Hepatocyte (in vitro differentiated cells): Measurements from ENCODE around the gene TMEM116. TPM values are rescaled to one million over a fixed set of nuclear protein-coding genes. Genes with fewer than 3 reads are reported as not detected.
"Not testable (repeated sequence)": the region's sequence is repeated elsewhere in the genome, so short reads cannot be mapped to it uniquely, and the experiment has no call there.

Experiments
- DNase-seq: peaks from one replicate; pipeline ENCODE4 v3.0.0-alpha.2; 2016; ENCODE audit warnings: low spot score
- H2AFZ ChIP-seq: fragments of 200-600 bp; sonication (generic); 2 replicates; pipeline ENCODE4 v1.6.0; 2016; ENCODE audit warnings: antibody characterized with exemption, mild to moderate bottlenecking
- H3K27ac ChIP-seq: fragments of 200-600 bp; sonication (generic); 2 replicates; pipeline ENCODE4 v1.5.1; 2016; ENCODE audit warnings: mild to moderate bottlenecking
- H3K27me3 ChIP-seq: fragments of 200-600 bp; sonication (generic); 2 replicates; pipeline ENCODE4 v1.6.1; 2016
- H3K36me3 ChIP-seq: fragments of 200-600 bp; sonication (generic); replicated peaks from 2 replicates; pipeline ENCODE4 v1.5.1; 2016; ENCODE audit warnings: low read depth; ENCODE audit not compliant: insufficient read depth
- H3K4me1 ChIP-seq: fragments of 200-600 bp; sonication (generic); 2 replicates; pipeline ENCODE4 v1.5.1; 2016; ENCODE audit warnings: mild to moderate bottlenecking, moderate library complexity; ENCODE audit not compliant: insufficient read depth
- H3K4me2 ChIP-seq: fragments of 200-600 bp; sonication (generic); 2 replicates; pipeline ENCODE4 v1.6.0; 2016
- H3K4me3 ChIP-seq: fragments of 200-600 bp; sonication (generic); 2 replicates; pipeline ENCODE4 v1.5.1; 2016; ENCODE audit warnings: mild to moderate bottlenecking
- H3K79me2 ChIP-seq: fragments of 200-600 bp; sonication (generic); 2 replicates; pipeline ENCODE4 v1.6.0; 2017; ENCODE audit warnings: mild to moderate bottlenecking
- H3K9me2 ChIP-seq: fragments of 200-600 bp; sonication (generic); replicated peaks from 2 replicates; pipeline ENCODE4 v1.6.0; 2017; ENCODE audit warnings: mild to moderate bottlenecking; ENCODE audit not compliant: insufficient read depth
- H3K9me3 ChIP-seq: fragments of 200-600 bp; sonication (generic); 2 replicates; pipeline ENCODE4 v1.5.1; 2016; ENCODE audit warnings: low read depth, mild to moderate bottlenecking
- H4K20me1 ChIP-seq: fragments of 200-600 bp; sonication (generic); 2 replicates; pipeline ENCODE4 v1.6.0; 2016; ENCODE audit warnings: mild to moderate bottlenecking; ENCODE audit not compliant: insufficient read depth, poor library complexity, severe bottlenecking
- CTCF ChIP-seq: fragments of 200-600 bp; sonication (generic); IDR thresholded peaks from 2 replicates; pipeline ENCODE4 v1.5.1; 2016; ENCODE audit warnings: antibody characterized with exemption, mild to moderate bottlenecking; ENCODE audit not compliant: poor library complexity
- EZH2 ChIP-seq: fragments of 200-600 bp; sonication (generic); IDR thresholded peaks from 2 replicates; pipeline ENCODE4 v1.6.1; 2016; ENCODE audit warnings: antibody characterized with exemption, mild to moderate bottlenecking, borderline replicate concordance
- EZH2phosphoT487 ChIP-seq: fragments of 200-600 bp; sonication (generic); IDR thresholded peaks from one replicate; pipeline ENCODE4 v1.6.1; 2018; ENCODE audit warnings: antibody characterized with exemption, mild to moderate bottlenecking, low read depth, moderate library complexity; ENCODE audit not compliant: unreplicated experiment, severe bottlenecking
- WGBS: methylation state at CpG from one replicate; pipeline ENCODE4 v1.1.6; 2016; ENCODE audit warnings: low lambda C conversion rate; ENCODE audit errors: missing lambda C conversion rate; 5-methylcytosine and 5-hydroxymethylcytosine counted together
- polyA plus RNA-seq: library from polyadenylated mRNA; unstranded; fragments of >200 nt; fragmentation: Nextera tagmentation; extraction: Ambion mirVana; gene quantifications from 2 replicates; pipeline ENCODE4 v1.2.1, GENCODE V29; 2016
- total RNA-seq: library from RNA; depleted of rRNA; stranded (reverse); fragments of >200 nt; gene quantifications from 2 replicates; pipeline ENCODE4 v1.2.3, GENCODE V29; 2014

The TMEM116 gene
- total and polyA plus RNA-seq, 2 experiments from 2014 or later: 11.2 to 13.1 TPM

- no peak for DNase-seq
- no peak for TF ChIP-seq CTCF
- no peak for TF ChIP-seq EZH2
- TF ChIP-seq EZH2phosphoT487: no peak
- H3K9me2 ChIP-seq: no peaks in the 10 kb centered on the region
- no peak overlapping the region for H2AFZ ChIP-seq
- 77% methylated on average over 4 of the region's 4 CpGs for WGBS
- H3K4me2 ChIP-seq: no peak overlapping the region
- no peaks in the 10 kb centered on the region for H3K36me3 ChIP-seq
- H4K20me1 ChIP-seq: no peaks in the 10 kb centered on the region
- H3K79me2 ChIP-seq: no peaks in the 10 kb centered on the region
- H3K9me3 ChIP-seq: no peaks in the 10 kb centered on the region
- no peaks in the 10 kb centered on the region for H3K27me3 ChIP-seq
- H3K4me1 ChIP-seq: no peaks in the 10 kb centered on the region
- no peak overlapping the region for H3K4me3 ChIP-seq
- H3K27ac ChIP-seq: no peak overlapping the region
These were observed 14.9 kb downstream of the TMEM116 start for GRCh38 chr12:111998015-111998414.

GRCh38 chr12:111997300-111997699 is 15.7 kb downstream of the TMEM116 start:
- no peaks in the 10 kb centered on the region for H4K20me1 ChIP-seq
- no peak overlapping the region for H3K4me3 ChIP-seq
- no peak overlapping the region for H3K4me2 ChIP-seq
- H3K27me3 ChIP-seq: no peaks in the 10 kb centered on the region
- H2AFZ ChIP-seq: no peak overlapping the region
- DNase-seq: no peak
- no peak for TF ChIP-seq EZH2phosphoT487
- TF ChIP-seq CTCF: no peak
- no peak for TF ChIP-seq EZH2
- WGBS: 100% methylated on average over 2 of the region's 2 CpGs
- no peak overlapping the region for H3K27ac ChIP-seq
- H3K9me2 ChIP-seq: no peaks in the 10 kb centered on the region
- no peaks in the 10 kb centered on the region for H3K36me3 ChIP-seq
- no peaks in the 10 kb centered on the region for H3K79me2 ChIP-seq
- H3K4me1 ChIP-seq: no peaks in the 10 kb centered on the region
- no peaks in the 10 kb centered on the region for H3K9me3 ChIP-seq

GRCh38 chr12:111995782-111996480 is 17.0 kb downstream of the TMEM116 start:
- H3K79me2 ChIP-seq: no peaks in the 10 kb centered on the region
- no peak overlapping the region for H2AFZ ChIP-seq
- no peaks in the 10 kb centered on the region for H3K27me3 ChIP-seq
- H3K4me1 ChIP-seq: no peaks in the 10 kb centered on the region
- DNase-seq: no peak
- H3K36me3 ChIP-seq: no peaks in the 10 kb centered on the region
- no peaks in the 10 kb centered on the region for H3K9me3 ChIP-seq
- H3K27ac ChIP-seq: no peak overlapping the region
- H3K4me2 ChIP-seq: no peak overlapping the region
- H3K4me3 ChIP-seq: no peak overlapping the region
- WGBS: 100% methylated on average over 1 of the region's 1 CpG
- no peaks in the 10 kb centered on the region for H4K20me1 ChIP-seq
- TF ChIP-seq EZH2phosphoT487 (no peak), EZH2 (no peak), CTCF (no peak)
- H3K9me2 ChIP-seq: no peaks in the 10 kb centered on the region

- not testable (repeated sequence) for H3K27ac ChIP-seq, H3K9me2 ChIP-seq, H4K20me1 ChIP-seq, H3K27me3 ChIP-seq, H3K36me3 ChIP-seq, H2AFZ ChIP-seq, H3K79me2 ChIP-seq, DNase-seq, H3K4me1 ChIP-seq, H3K4me3 ChIP-seq, H3K9me3 ChIP-seq
- 66% methylated on average over 17 of the region's 17 CpGs for WGBS
- peak overlapping the region; percentile 34 for H3K4me2 ChIP-seq
These were observed 18.5 kb downstream of the TMEM116 start for GRCh38 chr12:111994211-111995111.
